IMR-90 (cell line): ENCODE data around the gene MAS1L. TPM values are rescaled to one million over a fixed set of nuclear protein-coding genes. Genes with fewer than 3 reads are reported as not detected.

Source experiments
- ATAC-seq: fragments of 200-7000 bp; cut with Tn5 transposase; 2 replicates; pipeline ENCODE4 v1.9.1; 2020; ENCODE audit warnings: low read depth, mild to moderate bottlenecking, moderate library complexity
- BruUV-seq: library from RNA; stranded (reverse); fragments of 400-500 nt; replicated peaks from 2 replicates; lab custom pipeline; 2021; lab: Mats Ljungman, UMichigan
- CTCF ChIA-PET: fragments of 300-600 bp; formaldehyde crosslinking; extraction: SDS; loops from one replicate; lab custom pipeline; 2021; ENCODE audit warnings: antibody characterized with exemption; lab: Yijun Ruan, JAX
- POLR2A ChIA-PET: fragments of 300-600 bp; sonication (Branson Sonifier 250); formaldehyde crosslinking; loops from one replicate; lab custom pipeline; 2022; ENCODE audit warnings: antibody characterized with exemption; ENCODE audit not compliant: unreplicated experiment; lab: Charles Lee
- DNase-seq: peaks from one replicate; pipeline ENCODE4 v3.0.0; 2013
- H2AFZ ChIP-seq: replicated peaks from 2 replicates; pipeline ENCODE3; 2013; ENCODE audit warnings: low read length, mild to moderate bottlenecking; ENCODE audit not compliant: poor library complexity
- H2AK5ac ChIP-seq: 2 replicates; pipeline ENCODE4 v1.6.1; 2013; ENCODE audit warnings: low read depth, low read length, inconsistent platforms
- H2AK9ac ChIP-seq: replicated peaks from 2 replicates; pipeline ENCODE3; 2013; ENCODE audit warnings: mild to moderate bottlenecking, low read depth, low read length, moderate library complexity; ENCODE audit not compliant: poor library complexity
- H2BK120ac ChIP-seq: 2 replicates; pipeline ENCODE4 v1.6.1; 2013; ENCODE audit warnings: low read depth, low read length, inconsistent platforms
- H2BK15ac ChIP-seq: 3 replicates; pipeline ENCODE4 v1.6.1; 2013; ENCODE audit warnings: low read depth, low read length, inconsistent platforms
- H2BK20ac ChIP-seq: 2 replicates; pipeline ENCODE4 v1.6.1; 2013; ENCODE audit warnings: low read depth, mild to moderate bottlenecking, inconsistent platforms, low read length, moderate library complexity
- H2BK5ac ChIP-seq: 2 replicates; pipeline ENCODE4 v1.6.1; 2013; ENCODE audit warnings: mild to moderate bottlenecking, low read depth, low read length, inconsistent platforms; ENCODE audit not compliant: poor library complexity, severe bottlenecking
- H3K14ac ChIP-seq: replicated peaks from 2 replicates; pipeline ENCODE4 v1.6.1; 2013; ENCODE audit warnings: low read depth, low read length, inconsistent platforms
- H3K18ac ChIP-seq: 2 replicates; pipeline ENCODE4 v1.6.1; 2013; ENCODE audit warnings: low read depth, low read length, control low read depth
- H3K23ac ChIP-seq: 2 replicates; pipeline ENCODE4 v1.6.1; 2013; ENCODE audit warnings: low read depth, low read length, inconsistent platforms
- H3K27ac ChIP-seq: 2 replicates; pipeline ENCODE4 v1.5.1; 2013; ENCODE audit warnings: mild to moderate bottlenecking, control low read depth, low read length; ENCODE audit not compliant: insufficient read depth
- H3K27me3 ChIP-seq: 2 replicates; pipeline ENCODE4 v1.6.1; 2013; ENCODE audit warnings: low read length; ENCODE audit not compliant: control insufficient read depth, insufficient read depth
- H3K36me3 ChIP-seq: 2 replicates; pipeline ENCODE4 v1.6.1; 2013; ENCODE audit warnings: low read length, mixed read lengths; ENCODE audit not compliant: control insufficient read depth, insufficient read depth
- H3K4ac ChIP-seq: 2 replicates; pipeline ENCODE4 v1.6.1; 2013; ENCODE audit warnings: low read depth, low read length, inconsistent platforms
- H3K4me1 ChIP-seq: 2 replicates; pipeline ENCODE4 v1.6.1; 2013; ENCODE audit warnings: low read length, mixed read lengths; ENCODE audit not compliant: control insufficient read depth, insufficient read depth
- H3K4me2 ChIP-seq: 2 replicates; pipeline ENCODE4 v1.6.1; 2013; ENCODE audit warnings: low read depth, mild to moderate bottlenecking, control low read depth, low read length, moderate library complexity
- H3K4me3 ChIP-seq: 2 replicates; pipeline ENCODE4 v1.5.1; 2013; ENCODE audit warnings: low read depth, mild to moderate bottlenecking, control low read depth, low read length, moderate library complexity; ENCODE audit not compliant: insufficient read depth
- H3K56ac ChIP-seq: 2 replicates; pipeline ENCODE4 v1.6.1; 2013; ENCODE audit warnings: low read length, inconsistent platforms; ENCODE audit not compliant: insufficient read depth; ENCODE audit errors: extremely low read depth
- H3K79me1 ChIP-seq, 2 experiments: 2 replicates each; pipeline ENCODE4 v1.6.1; 2013; ENCODE audit warnings: low read length in 2 of 2, inconsistent platforms in 1 of 2, low read depth in 1 of 2
- H3K9ac ChIP-seq: 2 replicates; pipeline ENCODE4 v1.6.1; 2013; ENCODE audit warnings: low read depth, low read length, control low read depth
- H3K9me1 ChIP-seq: 2 replicates; pipeline ENCODE4 v1.6.1; 2013; ENCODE audit warnings: low read length, inconsistent platforms; ENCODE audit not compliant: insufficient read depth
- H3K9me3 ChIP-seq: 2 replicates; pipeline ENCODE4 v1.6.1; 2013; ENCODE audit warnings: low read length; ENCODE audit not compliant: control insufficient read depth, insufficient read depth
- H4K20me1 ChIP-seq: 2 replicates; pipeline ENCODE4 v1.6.1; 2013; ENCODE audit warnings: low read length, inconsistent platforms; ENCODE audit not compliant: insufficient read depth
- H4K5ac ChIP-seq: 2 replicates; pipeline ENCODE4 v1.6.1; 2013; ENCODE audit warnings: mild to moderate bottlenecking, low read depth, low read length, control low read depth
- H4K8ac ChIP-seq, 2 experiments: 2 replicates each; pipeline ENCODE4 v1.6.1; 2013; ENCODE audit warnings: low read depth in 2 of 2, low read length in 2 of 2, control low read depth in 1 of 2, inconsistent platforms in 1 of 2
- H4K91ac ChIP-seq: 2 replicates; pipeline ENCODE4 v1.6.1; 2013; ENCODE audit warnings: low read depth, low read length, inconsistent platforms; ENCODE audit not compliant: insufficient read depth
- CHD1 ChIP-seq: IDR thresholded peaks from 2 replicates; pipeline ENCODE4 v1.6.1; 2012; ENCODE audit warnings: low read depth, low read length, improper control_type of control experiment
- WGBS, 2 experiments: methylation state at CpG; one replicate each; pipeline versions ENCODE4 v1.1.5 to v1.1.7; 2013; ENCODE audit warnings: missing lambda C conversion rate in 2 of 2; ENCODE audit not compliant: insufficient read length in 1 of 2; ENCODE audit errors: extremely low coverage in 2 of 2; 5-methylcytosine and 5-hydroxymethylcytosine counted together
- dilution Hi-C: fragments of 300-500 bp; cut with HindIII; formaldehyde crosslinking; loops from one replicate; pipeline ENCODE4 v1.14.3; 2018; ENCODE audit warnings: low sequenced_read_pairs; ENCODE audit not compliant: unreplicated experiment
- in situ Hi-C: fragments of 300-500 bp; cut with MboI; formaldehyde crosslinking; loops from 3 replicates; pipeline ENCODE4 v1.14.3; 2019; ENCODE audit warnings: low sequenced_read_pairs, inconsistent platforms, mixed read lengths
- intact Hi-C: fragments of 100-400 bp; cut with micrococcal nuclease; formaldehyde crosslinking; loops from 2 replicates; pipeline ENCODE4 v1.10.0; 2022
- polyA plus RNA-seq, 3 experiments: library from polyadenylated mRNA; depleted of rRNA; stranded (reverse); fragments of >200 nt; gene quantifications; 2 replicates each; pipeline ENCODE4 v1.2.3, GENCODE V29; 2012; ENCODE audit warnings: low replicate concordance in 1 of 3
- total RNA-seq: library from RNA; depleted of rRNA; stranded (reverse); fragments of >200 nt; gene quantifications from 2 replicates; pipeline ENCODE4 v1.2.3, GENCODE V29; 2012

Gene MAS1L
- total and polyA plus RNA-seq, 2 of the 4 experiments (the other 2 are of a cell fraction), result not detected

DNA sequence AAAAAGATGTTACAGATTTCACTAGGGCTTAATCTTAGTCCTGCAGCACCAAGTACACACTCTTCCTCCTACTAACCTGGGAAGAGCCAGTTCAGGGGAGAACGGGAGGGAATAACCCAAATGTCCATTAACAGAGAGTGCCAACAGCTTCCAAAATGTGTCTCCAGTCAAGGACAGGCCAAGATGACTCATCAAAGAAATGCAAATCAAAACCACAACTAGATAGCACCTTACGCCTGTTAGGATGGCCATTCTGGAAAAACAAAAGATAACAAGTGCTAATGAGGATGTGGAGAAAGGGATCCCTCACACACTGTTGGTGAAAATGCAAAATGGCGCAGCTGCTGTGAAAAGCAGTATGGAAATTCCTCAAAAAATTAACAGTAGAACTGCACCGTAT is 3.8 kb upstream of the MAS1L start:
- H4K91ac ChIP-seq, result no peak overlapping the region
- no peaks in the 10 kb centered on the region for H3K27me3 ChIP-seq
- no CpG with 5 or more reads among the region's 4 CpGs for WGBS, 2 experiments
- BruUV-seq, result no TSS peak
- H3K9me1 ChIP-seq, result no peaks in the 10 kb centered on the region
- H2AK5ac ChIP-seq, result no peak overlapping the region
- ATAC-seq, result no peak
- H4K8ac ChIP-seq, result no peak overlapping the region
- no peak overlapping the region for H2BK120ac ChIP-seq
- H2BK5ac ChIP-seq, result no peak overlapping the region
- no peak overlapping the region for H3K18ac ChIP-seq
- no peaks in the 10 kb centered on the region for H3K4me1 ChIP-seq
- no peak for TF ChIP-seq CHD1
- H3K9me3 ChIP-seq, result peaks cover 11% of the 10 kb centered on the region
- no peak overlapping the region for H3K4ac ChIP-seq
- no peak overlapping the region for H3K56ac ChIP-seq
- no peak overlapping the region for H2BK20ac ChIP-seq
- no peaks in the 10 kb centered on the region for H3K36me3 ChIP-seq
- no peak overlapping the region for H3K4me3 ChIP-seq
- no peak overlapping the region for H3K27ac ChIP-seq
- H3K79me1 ChIP-seq, result no peaks in the 10 kb centered on the region
- DNase-seq, result no peak
- no peak overlapping the region for H3K14ac ChIP-seq
- intact Hi-C loops, result no loop called here
- H4K20me1 ChIP-seq, result no peaks in the 10 kb centered on the region
- H3K4me2 ChIP-seq, result no peak overlapping the region
- H2BK15ac ChIP-seq, result no peak overlapping the region
- no peak overlapping the region for H4K5ac ChIP-seq
- H2AK9ac ChIP-seq, result no peak overlapping the region
- no peak overlapping the region for H3K23ac ChIP-seq
- dilution Hi-C loops, result no loop called here
- CTCF ChIA-PET, result no interaction called here
- in situ Hi-C loops, result no loop called here
- no peak overlapping the region for H3K9ac ChIP-seq
- no peak overlapping the region for H2AFZ ChIP-seq
- POLR2A ChIA-PET, result no interaction called here
